ENCODE results near the gene GSDMA. TPM values are rescaled to one million over a fixed set of nuclear protein-coding genes. Genes with fewer than 3 reads are reported as not detected.

The GSDMA gene
- polyA plus RNA-seq (2013, experiment 1 of 2): not detected
- not detected for polyA plus RNA-seq (2013, experiment 2 of 2)

GRCh38 chr17:39962642-39963220, at the start of gene GSDMA:
GSDMA (plus strand) TSS chr17:39963004; CDS start chr17:39965688, 2,684 bp downstream.
- Histone ChIP-seq H3K36me3 (replicated peaks in 1 of 2; ENCODE audit: control insufficient read depth in 2 of 2, insufficient read depth in 2 of 2, low read length in 2 of 2) (no peaks in the 10 kb centered on the region), H3K9ac (ENCODE audit: low read depth, low read length, poor library complexity) (no peak within 1 kb of the TSS), H2BK12ac (ENCODE audit: low read length) (no peak within 1 kb of the TSS), H2AFZ (ENCODE audit: low read length) (no peak within 1 kb of the TSS), H2BK5ac (ENCODE audit: low read length) (no peak within 1 kb of the TSS), H3K27me3 (ENCODE audit: control insufficient read depth in 3 of 3, insufficient read depth in 3 of 3, low read depth in 1 of 3, low read length in 3 of 3) (peaks cover 0 to 33% (median 0%) of the 10 kb centered on the region in 3 experiments), H3K4me3 (ENCODE audit: low read length in 2 of 2) (no peak within 1 kb of the TSS), H3K4ac (ENCODE audit: low read length) (no peak within 1 kb of the TSS), H4K91ac (ENCODE audit: low read depth, low read length, poor library complexity) (no peak within 1 kb of the TSS), H4K8ac (ENCODE audit: low read depth, low read length) (no peak within 1 kb of the TSS), H3K79me1 (ENCODE audit: low read depth, low read length) (no peaks in the 10 kb centered on the region), H3K4me1 (ENCODE audit: control insufficient read depth in 2 of 2, insufficient read depth in 1 of 2, low read depth in 1 of 2, low read length in 2 of 2) (peaks cover 1 to 2% of the 10 kb centered on the region in 2 donors), H3K4me2 (ENCODE audit: insufficient read depth, low read length, poor library complexity, severe bottlenecking) (no peak within 1 kb of the TSS), H2BK15ac (ENCODE audit: low read length) (no peak within 1 kb of the TSS), H3K18ac (ENCODE audit: low read length) (peak within 1 kb of the TSS; percentile 53), H3K23ac (ENCODE audit: low read depth, low read length, poor library complexity) (peak within 1 kb of the TSS; percentile 37), H3K9me3 (replicated peaks in 1 of 2; ENCODE audit: control insufficient read depth in 2 of 2, insufficient read depth in 1 of 2, low read depth in 1 of 2, low read length in 2 of 2) (no peaks in the 10 kb centered on the region), H3K27ac (replicated peaks; ENCODE audit: low read length) (no peak within 1 kb of the TSS), H2BK120ac (ENCODE audit: low read depth, low read length) (no peak within 1 kb of the TSS), H2AK5ac (ENCODE audit: low read depth, low read length) (peak within 1 kb of the TSS; percentile 47), H3K14ac (ENCODE audit: low read length) (peak within 1 kb of the TSS; percentile 63)
- WGBS, 2 donors (ENCODE audit: extremely low coverage in 2 of 2, insufficient read length in 2 of 2, insufficient replicate concordance in 1 of 2): no CpG with 5 or more reads among the region's 6 CpGs
- no peak for DNase-seq (ENCODE audit: low spot score)

GRCh38 chr17:39913989-39914388, 48.8 kb upstream of the GSDMA start:
- Histone ChIP-seq H2BK15ac (ENCODE audit: low read length) (no peak overlapping the region), H3K9ac (ENCODE audit: low read depth, low read length, poor library complexity) (no peak overlapping the region), H3K4me2 (ENCODE audit: insufficient read depth, low read length, poor library complexity, severe bottlenecking) (no peak overlapping the region), H3K23ac (ENCODE audit: low read depth, low read length, poor library complexity) (no peak overlapping the region), H2BK120ac (ENCODE audit: low read depth, low read length) (no peak overlapping the region), H3K18ac (ENCODE audit: low read length) (no peak overlapping the region), H3K4me1 (ENCODE audit: control insufficient read depth in 2 of 2, insufficient read depth in 1 of 2, low read depth in 1 of 2, low read length in 2 of 2) (no peaks in the 10 kb centered on the region), H2AK5ac (ENCODE audit: low read depth, low read length) (no peak overlapping the region), H3K9me3 (replicated peaks in 1 of 2; ENCODE audit: control insufficient read depth in 2 of 2, insufficient read depth in 1 of 2, low read depth in 1 of 2, low read length in 2 of 2) (no peaks in the 10 kb centered on the region), H3K14ac (ENCODE audit: low read length) (no peak overlapping the region), H3K4me3 (ENCODE audit: low read length in 2 of 2) (no peak overlapping the region), H4K91ac (ENCODE audit: low read depth, low read length, poor library complexity) (no peak overlapping the region), H2AFZ (ENCODE audit: low read length) (no peak overlapping the region), H3K27ac (replicated peaks; ENCODE audit: low read length) (no peak overlapping the region), H3K36me3 (replicated peaks in 1 of 2; ENCODE audit: control insufficient read depth in 2 of 2, insufficient read depth in 2 of 2, low read length in 2 of 2) (peaks cover 7 to 14% of the 10 kb centered on the region in 2 donors), H2BK12ac (ENCODE audit: low read length) (no peak overlapping the region), H4K8ac (ENCODE audit: low read depth, low read length) (no peak overlapping the region), H3K4ac (ENCODE audit: low read length) (no peak overlapping the region), H3K79me1 (ENCODE audit: low read depth, low read length) (peaks cover 2% of the 10 kb centered on the region), H3K27me3 (ENCODE audit: control insufficient read depth in 3 of 3, insufficient read depth in 3 of 3, low read depth in 1 of 3, low read length in 3 of 3) (no peaks in the 10 kb centered on the region), H2BK5ac (ENCODE audit: low read length) (no peak overlapping the region)
- WGBS, 2 donors (ENCODE audit: extremely low coverage in 2 of 2, insufficient read length in 2 of 2, insufficient replicate concordance in 1 of 2): no CpG with 5 or more reads among the region's 3 CpGs
- no peak for DNase-seq (ENCODE audit: low spot score)

- no peak overlapping the region for H3K4ac ChIP-seq (ENCODE audit: low read length)
- no peak overlapping the region for H4K8ac ChIP-seq (ENCODE audit: low read depth, low read length)
- H3K14ac ChIP-seq (ENCODE audit: low read length): no peak overlapping the region
These were observed 47.2 kb upstream of the GSDMA start for GRCh38 chr17:39915559-39915958.

GRCh38 chr17:39916918-39917317, 45.9 kb upstream of the GSDMA start:
- no peak overlapping the region for H3K4ac ChIP-seq (ENCODE audit: low read length)
- H3K4me3 ChIP-seq (ENCODE audit: low read length in 2 of 2): no peak overlapping the region
- H2AK5ac ChIP-seq (ENCODE audit: low read depth, low read length): no peak overlapping the region
- no peak overlapping the region for H4K91ac ChIP-seq (ENCODE audit: low read depth, low read length, poor library complexity)
- no peaks in the 10 kb centered on the region for H3K9me3 ChIP-seq (replicated peaks in 1 of 2; ENCODE audit: control insufficient read depth in 2 of 2, insufficient read depth in 1 of 2, low read depth in 1 of 2, low read length in 2 of 2)
- no peak overlapping the region for H2BK5ac ChIP-seq (ENCODE audit: low read length)
- H3K9ac ChIP-seq (ENCODE audit: low read depth, low read length, poor library complexity): no peak overlapping the region
- H3K79me1 ChIP-seq (ENCODE audit: low read depth, low read length): peaks cover 2% of the 10 kb centered on the region
- no peak overlapping the region for H2BK15ac ChIP-seq (ENCODE audit: low read length)
- no peak overlapping the region for H2BK120ac ChIP-seq (ENCODE audit: low read depth, low read length)
- no peak overlapping the region for H3K18ac ChIP-seq (ENCODE audit: low read length)
- no peaks in the 10 kb centered on the region for H3K4me1 ChIP-seq (ENCODE audit: control insufficient read depth in 2 of 2, insufficient read depth in 1 of 2, low read depth in 1 of 2, low read length in 2 of 2)
- H3K27me3 ChIP-seq (ENCODE audit: control insufficient read depth in 3 of 3, insufficient read depth in 3 of 3, low read depth in 1 of 3, low read length in 3 of 3): no peaks in the 10 kb centered on the region
- H4K8ac ChIP-seq (ENCODE audit: low read depth, low read length): peak overlapping the region; percentile 74
- no peak overlapping the region for H2AFZ ChIP-seq (ENCODE audit: low read length)
- no peak overlapping the region for H3K27ac ChIP-seq (replicated peaks; ENCODE audit: low read length)
- no peak overlapping the region for H3K23ac ChIP-seq (ENCODE audit: low read depth, low read length, poor library complexity)
- H3K14ac ChIP-seq (ENCODE audit: low read length): no peak overlapping the region
- peaks cover 18 to 32% of the 10 kb centered on the region in 2 donors for H3K36me3 ChIP-seq (replicated peaks in 1 of 2; ENCODE audit: control insufficient read depth in 2 of 2, insufficient read depth in 2 of 2, low read length in 2 of 2)
- DNase-seq (ENCODE audit: low spot score): no peak
- no CpG with 5 or more reads among the region's 7 CpGs for WGBS, 2 donors (ENCODE audit: extremely low coverage in 2 of 2, insufficient read length in 2 of 2, insufficient replicate concordance in 1 of 2)
- no peak overlapping the region for H2BK12ac ChIP-seq (ENCODE audit: low read length)
- H3K4me2 ChIP-seq (ENCODE audit: insufficient read depth, low read length, poor library complexity, severe bottlenecking): no peak overlapping the region

More at GRCh38 chr17:39915559-39915958, 47.2 kb upstream of the GSDMA start:
- H2BK12ac ChIP-seq (ENCODE audit: low read length): no peak overlapping the region
- no peak overlapping the region for H3K18ac ChIP-seq (ENCODE audit: low read length)
- no peak overlapping the region for H2AK5ac ChIP-seq (ENCODE audit: low read depth, low read length)
- H3K27ac ChIP-seq (replicated peaks; ENCODE audit: low read length): no peak overlapping the region
- H3K4me2 ChIP-seq (ENCODE audit: insufficient read depth, low read length, poor library complexity, severe bottlenecking): no peak overlapping the region
- no peak overlapping the region for H3K4me3 ChIP-seq (ENCODE audit: low read length in 2 of 2)
- no peak overlapping the region for H2BK5ac ChIP-seq (ENCODE audit: low read length)
- no peak overlapping the region for H3K23ac ChIP-seq (ENCODE audit: low read depth, low read length, poor library complexity)
- no peak overlapping the region for H3K9ac ChIP-seq (ENCODE audit: low read depth, low read length, poor library complexity)
- no peak overlapping the region for H4K91ac ChIP-seq (ENCODE audit: low read depth, low read length, poor library complexity)
- H2BK120ac ChIP-seq (ENCODE audit: low read depth, low read length): no peak overlapping the region
- no CpG with 5 or more reads among the region's 4 CpGs for WGBS, 2 donors (ENCODE audit: extremely low coverage in 2 of 2, insufficient read length in 2 of 2, insufficient replicate concordance in 1 of 2)
- H2BK15ac ChIP-seq (ENCODE audit: low read length): no peak overlapping the region
- H3K79me1 ChIP-seq (ENCODE audit: low read depth, low read length): peaks cover 2% of the 10 kb centered on the region
- H2AFZ ChIP-seq (ENCODE audit: low read length): no peak overlapping the region
- no peak for DNase-seq (ENCODE audit: low spot score)
- H3K36me3 ChIP-seq (replicated peaks in 1 of 2; ENCODE audit: control insufficient read depth in 2 of 2, insufficient read depth in 2 of 2, low read length in 2 of 2): peaks cover 15 to 18% of the 10 kb centered on the region in 2 donors
- H3K27me3 ChIP-seq (ENCODE audit: control insufficient read depth in 3 of 3, insufficient read depth in 3 of 3, low read depth in 1 of 3, low read length in 3 of 3): no peaks in the 10 kb centered on the region
- H3K4me1 ChIP-seq (ENCODE audit: control insufficient read depth in 2 of 2, insufficient read depth in 1 of 2, low read depth in 1 of 2, low read length in 2 of 2): no peaks in the 10 kb centered on the region
- H3K9me3 ChIP-seq (replicated peaks in 1 of 2; ENCODE audit: control insufficient read depth in 2 of 2, insufficient read depth in 1 of 2, low read depth in 1 of 2, low read length in 2 of 2): no peaks in the 10 kb centered on the region
